ENCODE results near the gene SMC5.
"Not testable (repeated sequence)": the region's sequence is repeated elsewhere in the genome, so short reads cannot be mapped to it uniquely, and the experiment has no call there.

The SMC5 gene

GRCh38 chr9:70400107-70400892 is 141.5 kb downstream of the SMC5 start:
- no peaks in the 10 kb centered on the region for H4K20me1 ChIP-seq (ENCODE audit: insufficient read depth, low read length, poor library complexity, severe bottlenecking)

DNA sequence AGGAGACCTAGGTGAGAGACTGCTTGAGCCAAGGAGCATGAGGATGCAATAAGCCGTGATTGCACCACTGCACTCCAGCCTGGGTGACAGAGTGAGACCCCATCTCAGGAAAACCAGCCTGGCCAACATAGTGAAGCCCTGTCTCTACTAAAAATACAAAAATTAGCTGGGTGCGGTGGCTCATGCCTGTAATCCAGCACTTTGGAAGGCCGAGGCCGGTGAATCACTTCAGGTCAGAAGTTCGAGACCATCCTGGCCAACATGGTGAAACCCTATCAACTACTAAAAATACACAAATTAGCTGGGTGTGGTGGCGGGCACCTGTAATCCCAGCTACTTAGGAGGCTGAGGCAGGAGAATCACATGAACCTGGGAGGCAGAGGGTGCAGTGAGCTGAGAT is 142.5 kb downstream of the SMC5 start:
- H3K9ac ChIP-seq (ENCODE audit: low read depth, low read length, poor library complexity, severe bottlenecking); H3K27me3 ChIP-seq (ENCODE audit: insufficient read depth, low read length, poor library complexity, severe bottlenecking); H3K9me2 ChIP-seq (replicated peaks; ENCODE audit: low read depth, low read length); H2AFZ ChIP-seq (ENCODE audit: low read length); H4K20me1 ChIP-seq (ENCODE audit: insufficient read depth, low read length, poor library complexity, severe bottlenecking); H3K79me2 ChIP-seq (ENCODE audit: insufficient read depth, low read length); H3K36me3 ChIP-seq (ENCODE audit: insufficient read depth, low read length); H3F3A ChIP-seq (ENCODE audit: low read depth); H3K4me1 ChIP-seq (ENCODE audit: insufficient read depth, low read length, poor library complexity, severe bottlenecking); H3K4me3 ChIP-seq (ENCODE audit: low read length, poor library complexity, severe bottlenecking); H3K9me3 ChIP-seq (ENCODE audit: insufficient read depth, low read depth, low read length); H3K4me2 ChIP-seq (ENCODE audit: low read depth, low read length, poor library complexity, severe bottlenecking): not testable (repeated sequence)

More at GRCh38 chr9:70400107-70400892, 141.5 kb downstream of the SMC5 start:
- H3K36me3 ChIP-seq (ENCODE audit: insufficient read depth, low read length), result no peaks in the 10 kb centered on the region
- H3K4me2 ChIP-seq (ENCODE audit: low read depth, low read length, poor library complexity, severe bottlenecking), result no peak overlapping the region
- H3K79me2 ChIP-seq (ENCODE audit: insufficient read depth, low read length), result no peaks in the 10 kb centered on the region
- no peaks in the 10 kb centered on the region for H3K9me2 ChIP-seq (replicated peaks; ENCODE audit: low read depth, low read length)
- no peak overlapping the region for H3K9ac ChIP-seq (ENCODE audit: low read depth, low read length, poor library complexity, severe bottlenecking)
- no peak overlapping the region for H2AFZ ChIP-seq (ENCODE audit: low read length)
- no peak overlapping the region for H3K4me3 ChIP-seq (ENCODE audit: low read length, poor library complexity, severe bottlenecking)
- H3F3A ChIP-seq (ENCODE audit: low read depth), result no peaks in the 10 kb centered on the region
- no peaks in the 10 kb centered on the region for H3K27me3 ChIP-seq (ENCODE audit: insufficient read depth, low read length, poor library complexity, severe bottlenecking)
- TF ChIP-seq CTCF (conservative IDR thresholded peaks at IDR 0.05; ENCODE audit: low read length) (no peak), EZH2phosphoT487 (IDR thresholded peaks at IDR 0.05; ENCODE audit: borderline replicate concordance) (no peak)
- H3K4me1 ChIP-seq (ENCODE audit: insufficient read depth, low read length, poor library complexity, severe bottlenecking), result no peaks in the 10 kb centered on the region
- H3K9me3 ChIP-seq (ENCODE audit: insufficient read depth, low read depth, low read length), result no peaks in the 10 kb centered on the region

DNA sequence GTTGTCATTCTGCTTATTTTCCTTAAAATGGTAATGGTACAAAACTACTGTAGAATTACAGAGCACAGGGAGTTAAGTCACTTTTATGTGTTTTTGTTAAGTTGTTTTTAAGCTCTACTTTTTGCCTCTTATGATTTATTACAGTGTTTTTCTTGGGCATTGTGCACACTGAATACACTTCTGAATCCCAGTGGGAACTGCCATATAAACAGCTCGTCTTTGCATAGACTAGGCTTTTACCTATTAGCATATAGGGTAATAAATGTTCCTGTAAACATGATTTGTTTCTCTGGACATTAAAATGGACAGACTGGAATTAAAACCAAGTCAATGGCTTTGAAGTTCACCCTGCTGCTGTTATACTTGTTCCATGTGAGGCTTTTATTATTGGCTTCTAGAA is 143.4 kb downstream of the SMC5 start:
- Histone ChIP-seq H3K9me3 (ENCODE audit: insufficient read depth, low read depth, low read length) (no peaks in the 10 kb centered on the region), H3K79me2 (ENCODE audit: insufficient read depth, low read length) (no peaks in the 10 kb centered on the region), H3K9me2 (replicated peaks; ENCODE audit: low read depth, low read length) (no peaks in the 10 kb centered on the region), H4K20me1 (ENCODE audit: insufficient read depth, low read length, poor library complexity, severe bottlenecking) (no peaks in the 10 kb centered on the region), H3K4me2 (ENCODE audit: low read depth, low read length, poor library complexity, severe bottlenecking) (no peak overlapping the region), H3K36me3 (ENCODE audit: insufficient read depth, low read length) (no peaks in the 10 kb centered on the region), H3F3A (ENCODE audit: low read depth) (no peaks in the 10 kb centered on the region), H3K4me1 (ENCODE audit: insufficient read depth, low read length, poor library complexity, severe bottlenecking) (no peaks in the 10 kb centered on the region), H3K27me3 (ENCODE audit: insufficient read depth, low read length, poor library complexity, severe bottlenecking) (no peaks in the 10 kb centered on the region), H3K9ac (ENCODE audit: low read depth, low read length, poor library complexity, severe bottlenecking) (no peak overlapping the region), H3K4me3 (ENCODE audit: low read length, poor library complexity, severe bottlenecking) (no peak overlapping the region), H2AFZ (ENCODE audit: low read length) (no peak overlapping the region)
- TF ChIP-seq CTCF (conservative IDR thresholded peaks at IDR 0.05; ENCODE audit: low read length), result no peak
- TF ChIP-seq EZH2phosphoT487 (IDR thresholded peaks at IDR 0.05; ENCODE audit: borderline replicate concordance), result no peak

DNA sequence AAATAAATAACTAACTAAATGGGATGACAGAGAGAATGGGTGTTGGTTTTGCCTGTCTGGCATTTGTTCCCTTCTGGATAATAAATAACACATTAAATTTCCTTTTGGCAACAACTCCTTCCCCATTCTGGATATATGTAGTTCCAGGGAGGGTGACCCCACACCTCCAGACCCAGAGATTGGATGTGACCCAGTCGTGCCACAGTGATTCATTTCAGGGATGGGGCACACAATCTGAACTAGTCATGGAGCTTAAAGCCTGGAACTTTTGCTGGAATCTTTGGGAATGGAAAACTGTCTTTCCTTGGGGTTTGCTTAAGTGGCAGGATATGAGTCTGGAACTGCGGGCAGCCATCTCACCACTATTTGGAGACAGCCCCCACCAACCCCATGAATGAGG is 144.4 kb downstream of the SMC5 start:
- TF ChIP-seq EZH2phosphoT487 (IDR thresholded peaks at IDR 0.05; ENCODE audit: borderline replicate concordance), result no peak
- no peaks in the 10 kb centered on the region for H3K36me3 ChIP-seq (ENCODE audit: insufficient read depth, low read length)
- no peaks in the 10 kb centered on the region for H3K9me2 ChIP-seq (replicated peaks; ENCODE audit: low read depth, low read length)
- no peaks in the 10 kb centered on the region for H3K9me3 ChIP-seq (ENCODE audit: insufficient read depth, low read depth, low read length)
- H3K27me3 ChIP-seq (ENCODE audit: insufficient read depth, low read length, poor library complexity, severe bottlenecking), result no peaks in the 10 kb centered on the region
- H3F3A ChIP-seq (ENCODE audit: low read depth), result no peaks in the 10 kb centered on the region
- H2AFZ ChIP-seq (ENCODE audit: low read length), result no peak overlapping the region
- H4K20me1 ChIP-seq (ENCODE audit: insufficient read depth, low read length, poor library complexity, severe bottlenecking), result no peaks in the 10 kb centered on the region
- no peak overlapping the region for H3K4me3 ChIP-seq (ENCODE audit: low read length, poor library complexity, severe bottlenecking)
- H3K79me2 ChIP-seq (ENCODE audit: insufficient read depth, low read length), result no peaks in the 10 kb centered on the region
- H3K4me1 ChIP-seq (ENCODE audit: insufficient read depth, low read length, poor library complexity, severe bottlenecking), result no peaks in the 10 kb centered on the region
- no peak overlapping the region for H3K4me2 ChIP-seq (ENCODE audit: low read depth, low read length, poor library complexity, severe bottlenecking)
- H3K9ac ChIP-seq (ENCODE audit: low read depth, low read length, poor library complexity, severe bottlenecking), result no peak overlapping the region

All from Loucy (cell line).